ENCODE data around the gene MED16.

The MED16 gene

GRCh38 chr19:868458-869244 is 24.3 kb downstream of the MED16 start:
- Histone ChIP-seq H3K27me3 (ENCODE audit: insufficient read depth, low read depth, severe bottlenecking) (no peaks in the 10 kb centered on the region), H3K36me3 (peaks cover 51% of the 10 kb centered on the region), H3K27ac (no peak overlapping the region), H3K9me3 (ENCODE audit: severe bottlenecking) (no peaks in the 10 kb centered on the region), H3K4me3 (ENCODE audit: low read depth, low read length) (no peak overlapping the region)
- no peak for DNase-seq
- no peak for TF ChIP-seq CTCF (IDR thresholded peaks at IDR 0.05; ENCODE audit: low read depth, low read length)

GRCh38 chr19:867855-868457 is 25.0 kb downstream of the MED16 start:
- no peak for DNase-seq
- no peaks in the 10 kb centered on the region for H3K9me3 ChIP-seq (ENCODE audit: severe bottlenecking)
- no peak overlapping the region for H3K4me3 ChIP-seq (ENCODE audit: low read depth, low read length)
- peaks cover 47% of the 10 kb centered on the region for H3K36me3 ChIP-seq
- no peaks in the 10 kb centered on the region for H3K27me3 ChIP-seq (ENCODE audit: insufficient read depth, low read depth, severe bottlenecking)
- H3K27ac ChIP-seq: no peak overlapping the region
- TF ChIP-seq CTCF (IDR thresholded peaks at IDR 0.05; ENCODE audit: low read depth, low read length): no peak

GRCh38 chr19:867301-867793 is 25.6 kb downstream of the MED16 start:
- Histone ChIP-seq H3K27ac (no peak overlapping the region), H3K9me3 (ENCODE audit: severe bottlenecking) (no peaks in the 10 kb centered on the region), H3K4me3 (ENCODE audit: low read depth, low read length) (no peak overlapping the region), H3K36me3 (peaks cover 47% of the 10 kb centered on the region), H3K27me3 (ENCODE audit: insufficient read depth, low read depth, severe bottlenecking) (no peaks in the 10 kb centered on the region)
- no peak for TF ChIP-seq CTCF (IDR thresholded peaks at IDR 0.05; ENCODE audit: low read depth, low read length)
- DNase-seq: no peak

DNA sequence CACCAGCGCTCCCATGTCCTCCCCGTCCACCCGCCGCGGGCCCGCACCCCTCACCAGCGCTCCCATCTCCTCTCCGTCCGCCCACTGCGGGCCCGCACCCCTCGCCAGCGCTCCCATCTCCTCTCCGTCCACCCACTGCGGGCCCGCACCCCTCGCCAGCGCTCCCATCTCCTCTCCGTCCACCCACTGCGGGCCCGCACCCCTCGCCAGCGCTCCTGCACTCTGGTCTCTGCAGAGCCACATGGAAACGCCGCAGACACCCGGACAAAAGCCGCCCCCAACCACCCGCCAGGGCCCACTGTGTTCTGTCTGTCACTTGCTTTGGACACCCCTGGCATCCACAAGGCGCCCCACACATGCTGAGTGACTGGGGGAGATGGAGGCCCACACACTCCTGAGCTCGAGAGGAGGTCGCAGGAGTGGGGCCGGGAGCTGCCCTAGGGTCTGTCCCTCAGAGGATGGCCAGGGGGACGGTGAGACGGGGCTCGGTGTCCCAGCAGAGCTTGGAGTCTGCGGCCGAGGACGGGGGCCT is 26.2 kb downstream of the MED16 start:
- H3K27ac ChIP-seq: no peak overlapping the region
- no peaks in the 10 kb centered on the region for H3K9me3 ChIP-seq (ENCODE audit: severe bottlenecking)
- no peaks in the 10 kb centered on the region for H3K27me3 ChIP-seq (ENCODE audit: insufficient read depth, low read depth, severe bottlenecking)
- TF ChIP-seq CTCF (IDR thresholded peaks at IDR 0.05; ENCODE audit: low read depth, low read length): no peak
- peaks cover 42% of the 10 kb centered on the region for H3K36me3 ChIP-seq
- no peak for DNase-seq
- no peak overlapping the region for H3K4me3 ChIP-seq (ENCODE audit: low read depth, low read length)

GRCh38 chr19:863315-863620 is 29.7 kb downstream of the MED16 start:
- peaks cover 17% of the 10 kb centered on the region for H3K36me3 ChIP-seq
- H3K27me3 ChIP-seq (ENCODE audit: insufficient read depth, low read depth, severe bottlenecking): no peaks in the 10 kb centered on the region
- no peak overlapping the region for H3K4me3 ChIP-seq (ENCODE audit: low read depth, low read length)
- no peak for TF ChIP-seq CTCF (IDR thresholded peaks at IDR 0.05; ENCODE audit: low read depth, low read length)
- no peaks in the 10 kb centered on the region for H3K9me3 ChIP-seq (ENCODE audit: severe bottlenecking)
- no peak for DNase-seq
- H3K27ac ChIP-seq: no peak overlapping the region

Measured in WERI-Rb-1 (cell line).